Ectodermal cell (in vitro differentiated cells): ENCODE measurements around the gene RBM24.

ENCODE experiments used
- H3K27ac ChIP-seq: 2 replicates; pipeline ENCODE4 v1.7.0; 2013; ENCODE audit warnings: mild to moderate bottlenecking, low read depth, low read length; ENCODE audit not compliant: insufficient read depth, poor library complexity, severe bottlenecking
- H3K27me3 ChIP-seq: 2 replicates; pipeline ENCODE4 v1.7.0; 2013; ENCODE audit warnings: mild to moderate bottlenecking, low read length; ENCODE audit not compliant: insufficient read depth, control insufficient read depth, poor library complexity, severe bottlenecking
- H3K36me3 ChIP-seq: one replicate; pipeline ENCODE4 v1.7.0; 2013; ENCODE audit warnings: low read length; ENCODE audit not compliant: control insufficient read depth, insufficient read depth
- H3K4me1 ChIP-seq: one replicate; pipeline ENCODE4 v1.7.0; 2013; ENCODE audit warnings: low read length; ENCODE audit not compliant: control insufficient read depth, insufficient read depth
- H3K4me3 ChIP-seq: 2 replicates; pipeline ENCODE4 v1.7.0; 2013; ENCODE audit warnings: low read depth, low read length, control low read depth; ENCODE audit not compliant: insufficient read depth
- H3K9me3 ChIP-seq: 2 replicates; pipeline ENCODE4 v1.7.0; 2013; ENCODE audit warnings: mild to moderate bottlenecking, low read length, moderate library complexity; ENCODE audit not compliant: control insufficient read depth
- WGBS, 2 experiments: methylation state at CpG; one replicate each; pipeline ENCODE4 v1.1.7; 2013; ENCODE audit warnings: missing lambda C conversion rate in 2 of 2; 5-methylcytosine and 5-hydroxymethylcytosine counted together

RBM24 gene

GRCh38 chr6:17283074-17283473 is 1.9 kb downstream of the RBM24 start:
- Histone ChIP-seq H3K4me1 (no peaks in the 10 kb centered on the region), H3K36me3 (no peaks in the 10 kb centered on the region), H3K27me3 (peaks cover 40% of the 10 kb centered on the region), H3K4me3 (peak overlapping the region; percentile 78), H3K27ac (no peak overlapping the region), H3K9me3 (no peaks in the 10 kb centered on the region)
- 94% methylated on average over 4 of the region's 4 CpGs for WGBS, 2 experiments

GRCh38 chr6:17289630-17290061 is 8.5 kb downstream of the RBM24 start:
- no peak overlapping the region for H3K27ac ChIP-seq
- H3K4me3 ChIP-seq: no peak overlapping the region
- no peaks in the 10 kb centered on the region for H3K4me1 ChIP-seq
- H3K36me3 ChIP-seq: no peaks in the 10 kb centered on the region
- WGBS, 2 experiments: 90 to 92% methylated on average over 13 of the region's 13 CpGs
- H3K27me3 ChIP-seq: no peaks in the 10 kb centered on the region
- H3K9me3 ChIP-seq: no peaks in the 10 kb centered on the region

GRCh38 chr6:17291778-17292177 is 10.6 kb downstream of the RBM24 start:
- no peaks in the 10 kb centered on the region for H3K9me3 ChIP-seq
- no peaks in the 10 kb centered on the region for H3K27me3 ChIP-seq
- H3K27ac ChIP-seq: no peak overlapping the region
- no peaks in the 10 kb centered on the region for H3K36me3 ChIP-seq
- 91 to 92% methylated on average over 17 of the region's 17 CpGs for WGBS, 2 experiments
- no peak overlapping the region for H3K4me3 ChIP-seq
- H3K4me1 ChIP-seq: no peaks in the 10 kb centered on the region

- 94 to 99% methylated on average over 3 to 5 of the region's 5 CpGs for WGBS, 2 experiments
- Histone ChIP-seq H3K4me3 (no peak overlapping the region), H3K4me1 (no peaks in the 10 kb centered on the region), H3K9me3 (no peaks in the 10 kb centered on the region), H3K27me3 (no peaks in the 10 kb centered on the region), H3K36me3 (no peaks in the 10 kb centered on the region), H3K27ac (no peak overlapping the region)
Measured at GRCh38 chr6:17292600-17293133, 11.5 kb downstream of the RBM24 start.

- WGBS, 2 experiments: 100% methylated on average over 1 of the region's 1 CpG; no CpG with 5 or more reads in 1 of the 2 experiments
- Histone ChIP-seq H3K9me3 (no peaks in the 10 kb centered on the region), H3K4me1 (no peaks in the 10 kb centered on the region), H3K27me3 (no peaks in the 10 kb centered on the region), H3K27ac (no peak overlapping the region), H3K4me3 (no peak overlapping the region), H3K36me3 (no peaks in the 10 kb centered on the region)
Measured at GRCh38 chr6:17293395-17293794, 12.2 kb downstream of the RBM24 start.

- no peak overlapping the region for H3K27ac ChIP-seq
- H3K4me1 ChIP-seq: no peaks in the 10 kb centered on the region
- H3K36me3 ChIP-seq: no peaks in the 10 kb centered on the region
- WGBS, 2 experiments: 82 to 86% methylated on average over 2 to 3 of the region's 3 CpGs
- no peaks in the 10 kb centered on the region for H3K9me3 ChIP-seq
- H3K27me3 ChIP-seq: no peaks in the 10 kb centered on the region
- no peak overlapping the region for H3K4me3 ChIP-seq
Measured at GRCh38 chr6:17297271-17298080, 16.3 kb downstream of the RBM24 start.

GRCh38 chr6:17298257-17298656 is 17.1 kb downstream of the RBM24 start:
- Histone ChIP-seq H3K4me3 (no peak overlapping the region), H3K9me3 (no peaks in the 10 kb centered on the region), H3K27ac (no peak overlapping the region), H3K27me3 (no peaks in the 10 kb centered on the region), H3K4me1 (no peaks in the 10 kb centered on the region), H3K36me3 (no peaks in the 10 kb centered on the region)
- WGBS, 2 experiments: 93 to 96% methylated on average over 1 of the region's 1 CpG

- no peak overlapping the region for H3K27ac ChIP-seq
- H3K4me3 ChIP-seq: no peak overlapping the region
- H3K4me1 ChIP-seq: no peaks in the 10 kb centered on the region
- WGBS, 2 experiments: 78% methylated on average over 2 of the region's 2 CpGs; no CpG with 5 or more reads in 1 of the 2 experiments
- no peaks in the 10 kb centered on the region for H3K27me3 ChIP-seq
- no peaks in the 10 kb centered on the region for H3K9me3 ChIP-seq
- no peaks in the 10 kb centered on the region for H3K36me3 ChIP-seq
Measured at GRCh38 chr6:17299222-17299621, 18.1 kb downstream of the RBM24 start.

- WGBS, 2 experiments: 90 to 91% methylated on average over 1 of the region's 1 CpG
- H3K36me3 ChIP-seq: no peaks in the 10 kb centered on the region
- H3K27ac ChIP-seq: no peak overlapping the region
- no peak overlapping the region for H3K4me3 ChIP-seq
- no peaks in the 10 kb centered on the region for H3K4me1 ChIP-seq
- H3K27me3 ChIP-seq: no peaks in the 10 kb centered on the region
- H3K9me3 ChIP-seq: no peaks in the 10 kb centered on the region
Measured at GRCh38 chr6:17299750-17300149, 18.6 kb downstream of the RBM24 start.

- Histone ChIP-seq H3K36me3 (no peaks in the 10 kb centered on the region), H3K4me1 (peaks cover 7% of the 10 kb centered on the region), H3K9me3 (no peaks in the 10 kb centered on the region), H3K27ac (no peak overlapping the region), H3K4me3 (no peak overlapping the region), H3K27me3 (no peaks in the 10 kb centered on the region)
- whole genome bisulfite sequencing, 2 experiments: 94 to 95% methylated on average over 5 of the region's 5 CpGs
Measured at GRCh38 chr6:17300637-17301036, 19.5 kb downstream of the RBM24 start.
